ENCODE results near the gene ASPN.

Gene ASPN

DNA sequence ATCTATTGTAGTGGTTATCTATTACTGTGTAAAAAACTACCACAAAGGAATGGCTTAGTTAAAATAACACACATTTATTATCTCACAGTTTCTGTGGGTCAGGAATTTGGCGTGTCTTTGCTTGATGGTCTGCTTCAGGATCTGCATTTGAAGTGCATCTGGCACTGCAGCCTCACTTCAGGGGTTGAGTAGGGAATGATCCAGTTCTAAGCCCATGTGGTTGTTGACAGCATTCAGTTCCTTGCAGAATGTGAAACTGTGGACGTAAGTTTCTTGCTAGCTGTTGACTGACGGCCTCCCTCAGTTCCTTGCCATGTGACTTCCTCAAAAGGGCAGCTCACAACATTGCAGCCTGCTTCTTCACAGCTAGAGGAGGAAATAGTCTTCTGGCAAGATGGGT, 75.8 kb downstream of the ASPN start:
- DNase-seq: no peak

Data from stimulated activated CD4-positive, alpha-beta T cell treated with anti-CD3 and anti-CD28 coated beads, Interleukin-4, amount 100 ng/mL, for 1 hour (primary cell).